ENCODE measurements around the gene MTUS2.

MTUS2 gene

DNA sequence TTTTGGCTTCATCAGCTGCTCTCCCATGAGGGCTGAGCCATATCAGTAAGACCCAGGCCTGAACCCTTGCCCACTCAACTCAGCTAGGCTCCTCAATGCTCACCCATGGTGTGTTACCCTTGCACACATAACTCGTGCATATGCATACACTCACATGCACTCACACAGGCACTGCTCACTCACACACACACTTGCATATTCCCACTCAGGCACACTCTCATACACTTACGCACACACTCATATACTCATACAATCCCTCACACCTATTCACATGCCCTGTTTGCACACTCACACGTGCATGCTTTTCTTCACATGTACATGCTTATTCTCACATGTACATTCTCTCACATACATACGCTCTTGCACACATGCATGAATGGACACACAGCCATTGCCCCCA lies 681.5 kb downstream of the MTUS2 start:
- no peak for DNase-seq (ENCODE audit: low spot score)
- TF ChIP-seq, protein P1, sequence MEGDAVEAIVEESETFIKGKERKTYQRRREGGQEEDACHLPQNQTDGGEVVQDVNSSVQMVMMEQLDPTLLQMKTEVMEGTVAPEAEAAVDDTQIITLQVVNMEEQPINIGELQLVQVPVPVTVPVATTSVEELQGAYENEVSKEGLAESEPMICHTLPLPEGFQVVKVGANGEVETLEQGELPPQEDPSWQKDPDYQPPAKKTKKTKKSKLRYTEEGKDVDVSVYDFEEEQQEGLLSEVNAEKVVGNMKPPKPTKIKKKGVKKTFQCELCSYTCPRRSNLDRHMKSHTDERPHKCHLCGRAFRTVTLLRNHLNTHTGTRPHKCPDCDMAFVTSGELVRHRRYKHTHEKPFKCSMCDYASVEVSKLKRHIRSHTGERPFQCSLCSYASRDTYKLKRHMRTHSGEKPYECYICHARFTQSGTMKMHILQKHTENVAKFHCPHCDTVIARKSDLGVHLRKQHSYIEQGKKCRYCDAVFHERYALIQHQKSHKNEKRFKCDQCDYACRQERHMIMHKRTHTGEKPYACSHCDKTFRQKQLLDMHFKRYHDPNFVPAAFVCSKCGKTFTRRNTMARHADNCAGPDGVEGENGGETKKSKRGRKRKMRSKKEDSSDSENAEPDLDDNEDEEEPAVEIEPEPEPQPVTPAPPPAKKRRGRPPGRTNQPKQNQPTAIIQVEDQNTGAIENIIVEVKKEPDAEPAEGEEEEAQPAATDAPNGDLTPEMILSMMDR (IDR thresholded peaks at IDR 0.05; ENCODE audit: extremely low read depth, missing control alignments), result no peak

DNA sequence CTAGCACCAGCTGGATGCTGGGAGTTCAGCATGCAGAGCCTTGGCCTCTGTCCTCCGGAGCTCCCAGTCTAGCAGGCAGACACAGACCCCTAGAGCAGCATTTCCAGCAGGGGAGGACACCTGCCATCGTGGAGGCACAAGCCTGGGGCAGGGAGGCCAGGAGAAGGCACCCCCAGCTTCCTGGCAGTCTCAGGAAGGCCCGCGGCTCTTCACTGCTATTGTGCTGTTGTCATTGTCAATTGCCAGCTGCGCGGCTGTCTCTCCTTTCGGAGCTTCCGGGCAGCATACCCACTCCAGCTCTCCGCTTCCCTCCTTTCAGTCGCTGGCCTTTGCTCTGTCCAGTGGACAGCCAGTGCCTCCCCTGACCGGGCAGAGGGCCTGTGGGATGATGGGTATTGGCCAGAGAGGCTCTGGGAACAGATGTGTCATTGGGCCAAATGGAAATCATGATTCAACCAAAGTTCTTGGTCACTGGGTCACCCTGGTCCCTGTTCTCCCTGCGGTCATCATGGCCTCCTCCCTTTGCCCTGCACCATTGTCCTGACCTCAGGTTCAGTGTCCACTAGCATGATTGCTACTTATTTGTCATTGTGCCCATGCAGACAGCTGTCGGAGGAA lies 682.4 kb downstream of the MTUS2 start:
- TF ChIP-seq, protein P1 (IDR thresholded peaks at IDR 0.05; ENCODE audit: extremely low read depth, missing control alignments), result no peak
- DNase-seq (ENCODE audit: low spot score), result no peak

DNA sequence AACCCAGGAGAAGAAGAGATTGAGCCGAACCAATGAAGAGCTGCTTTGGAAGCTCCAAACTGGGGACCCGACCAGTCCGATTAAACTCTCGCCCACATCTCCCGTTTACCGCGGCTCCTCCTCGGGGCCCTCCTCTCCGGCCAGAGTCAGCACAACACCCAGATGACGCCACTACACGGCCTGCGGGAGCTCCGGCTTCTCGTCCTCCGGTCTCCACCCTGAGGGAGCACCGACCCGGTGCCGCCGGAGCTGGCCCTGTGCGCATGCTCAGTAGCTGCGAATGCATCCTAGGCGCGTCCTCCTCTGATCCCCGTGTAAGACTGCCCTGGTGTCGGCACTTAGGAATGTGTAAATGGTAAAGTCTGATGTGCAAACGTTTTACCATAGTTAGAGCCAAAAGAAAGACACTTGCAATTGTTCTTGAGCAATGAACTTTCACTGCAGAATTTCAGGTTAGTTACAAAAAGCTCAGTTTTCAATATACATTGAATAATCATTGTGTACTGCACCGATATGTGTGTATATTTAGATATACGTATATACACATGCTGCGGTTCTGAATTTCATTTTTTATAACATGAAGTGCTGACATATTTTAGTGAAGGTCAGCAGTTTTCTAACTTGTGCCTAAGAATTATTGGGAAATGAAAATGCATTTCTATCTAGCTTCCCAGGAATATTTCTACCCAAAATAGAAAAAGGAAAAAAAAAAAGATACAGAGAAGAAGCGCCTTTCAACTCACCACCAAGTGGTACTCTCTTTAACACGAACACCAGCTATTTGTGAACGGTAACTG lies 683.1 kb downstream of the MTUS2 start:
- TF ChIP-seq, protein P1 (IDR thresholded peaks at IDR 0.05; ENCODE audit: extremely low read depth, missing control alignments), result no peak
- DNase-seq (ENCODE audit: low spot score), result no peak

DNA sequence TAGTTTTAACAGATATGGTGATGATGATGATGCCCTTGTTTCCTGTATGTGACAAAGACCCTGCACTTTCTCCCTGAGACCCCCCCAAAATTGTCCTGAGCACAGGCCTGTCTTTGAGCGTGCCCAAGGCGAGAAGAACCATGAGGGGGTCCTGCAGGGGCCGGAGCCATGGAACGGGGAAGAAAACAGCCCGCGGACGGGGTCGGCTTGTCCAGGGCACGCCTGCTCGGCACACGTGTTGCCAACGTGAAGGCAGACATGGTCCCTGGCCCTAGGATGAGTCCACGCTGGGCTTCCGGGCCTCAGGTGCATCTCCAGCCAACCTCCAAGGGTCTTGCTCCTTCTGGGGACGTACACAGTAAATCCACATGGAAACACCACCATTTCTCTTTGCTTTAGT lies 684.6 kb downstream of the MTUS2 start:
- TF ChIP-seq, protein P1 (IDR thresholded peaks at IDR 0.05; ENCODE audit: extremely low read depth, missing control alignments), result no peak
- DNase-seq (ENCODE audit: low spot score), result no peak

DNA sequence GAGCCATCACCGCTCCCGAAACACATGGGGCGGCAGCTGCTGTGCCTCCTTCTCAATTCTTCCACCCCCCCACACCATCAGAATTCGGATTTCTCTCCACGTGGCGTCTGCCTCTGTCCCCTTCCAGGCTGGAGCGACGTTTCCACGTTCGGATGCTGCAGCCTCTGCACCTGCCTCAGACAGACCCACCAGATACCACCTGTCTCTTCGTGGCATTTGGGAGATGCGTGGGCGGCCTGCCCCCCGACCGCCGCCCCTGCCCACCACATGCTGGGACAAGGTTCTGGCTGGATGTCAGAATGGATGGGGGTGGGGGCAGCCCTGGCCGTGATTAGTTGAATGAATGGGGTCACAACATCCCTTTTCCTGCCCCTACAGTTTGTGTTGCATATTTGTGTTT lies 685.4 kb downstream of the MTUS2 start:
- TF ChIP-seq, protein P1 (IDR thresholded peaks at IDR 0.05; ENCODE audit: extremely low read depth, missing control alignments), result no peak
- no peak for DNase-seq (ENCODE audit: low spot score)

DNA sequence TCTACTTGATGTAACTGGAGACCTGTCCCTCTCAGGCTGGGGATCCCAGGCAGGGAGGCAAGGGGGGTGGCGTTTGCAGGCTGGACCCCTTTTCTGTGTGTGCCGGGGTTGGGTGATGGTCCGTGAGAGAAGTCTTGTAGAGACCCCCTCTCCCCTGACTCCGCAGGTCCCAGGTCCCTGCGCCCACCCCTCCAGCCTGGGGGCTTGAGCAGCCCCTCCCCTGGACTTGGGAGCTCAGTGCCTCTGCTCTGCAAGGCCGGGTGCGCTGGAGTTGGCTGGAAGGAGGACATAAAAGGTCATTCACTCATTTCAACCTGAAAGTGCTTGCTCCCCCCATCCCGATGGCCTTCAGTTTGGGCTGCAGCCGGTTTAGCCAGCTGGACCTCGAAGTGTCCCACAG lies 685.8 kb downstream of the MTUS2 start:
- TF ChIP-seq, protein P1 (IDR thresholded peaks at IDR 0.05; ENCODE audit: extremely low read depth, missing control alignments), result no peak
- DNase-seq (ENCODE audit: low spot score), result no peak

DNA sequence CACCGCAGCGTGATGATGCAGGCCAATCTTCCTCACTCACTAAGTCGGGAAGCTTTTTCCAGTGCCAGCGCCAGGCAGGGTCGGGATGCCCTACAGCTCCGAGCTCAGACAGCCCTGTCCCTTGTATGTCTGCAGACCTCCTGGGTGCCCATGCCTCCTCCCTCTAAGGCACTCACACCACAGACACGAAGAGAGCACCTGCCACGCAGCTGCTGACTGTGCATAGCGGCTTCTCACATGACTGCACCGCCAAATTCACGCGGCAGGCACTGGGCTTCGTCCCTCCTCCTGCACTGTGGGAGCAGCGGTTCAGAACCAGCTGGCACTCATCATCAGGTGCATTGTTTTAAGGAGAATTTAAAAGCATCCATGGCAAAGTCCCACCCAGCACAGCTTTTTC lies 687.2 kb downstream of the MTUS2 start:
- TF ChIP-seq, protein P1 (IDR thresholded peaks at IDR 0.05; ENCODE audit: extremely low read depth, missing control alignments), result no peak
- DNase-seq (ENCODE audit: low spot score), result no peak
